NCI-H146 treated with DMSO at 0.1 percent for 48 hours (cell line): ENCODE results near the gene EID2.

ENCODE experiments used
- DNase-seq: peaks from one replicate; lab custom pipeline; 2025; ENCODE audit not compliant: unreplicated experiment; lab: John Stamatoyannopoulos, UW

EID2 gene

GRCh38 chr19:39539518-39540332 lies at the start of gene EID2:
TSS of gene EID2 (minus strand) at chr19:39540161. CDS start at chr19:39540079, 82 bp downstream.
- peak; percentile 95 for DNase-seq

- DNase-seq = no peak
These were observed 48.1 kb upstream of the EID2 start for GRCh38 chr19:39588066-39588465.

- DNase-seq = no peak
These were observed 47.5 kb upstream of the EID2 start for GRCh38 chr19:39587496-39587895.

DNA sequence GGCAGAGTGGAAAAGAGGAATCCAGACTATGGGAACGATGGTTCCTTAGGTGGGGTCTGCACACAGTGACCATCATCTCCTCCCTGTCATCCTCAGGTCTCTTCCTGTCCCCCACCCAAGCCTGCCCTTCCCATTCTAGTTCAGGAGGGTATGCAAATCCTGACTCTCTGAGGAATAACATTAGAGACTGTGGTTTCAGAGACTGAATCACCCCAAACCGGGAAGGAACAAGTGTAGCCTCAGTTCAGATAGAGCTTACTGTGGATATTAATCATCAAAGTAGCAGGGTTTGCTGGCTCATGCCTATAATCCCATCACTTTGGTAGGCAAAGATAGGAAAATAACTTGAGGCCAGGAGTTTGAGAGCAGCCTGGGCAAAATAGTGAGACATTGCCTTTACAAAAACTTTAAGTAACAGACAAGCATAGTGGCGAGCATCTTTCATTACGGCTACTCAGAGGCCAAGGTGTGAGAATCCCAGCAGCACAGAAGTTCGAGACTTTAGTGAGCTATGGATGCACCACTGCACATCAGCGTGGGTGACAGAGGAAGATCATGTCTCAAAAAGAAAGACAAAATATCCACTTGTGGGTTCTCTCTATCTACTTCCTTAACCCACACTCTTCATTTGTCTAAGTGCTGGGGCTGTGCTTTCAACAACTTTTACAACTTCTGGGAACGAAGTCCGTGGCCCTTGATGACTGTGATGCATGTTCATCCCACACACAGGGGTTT lies 43.1 kb upstream of the EID2 start:
- no peak for DNase-seq

DNA sequence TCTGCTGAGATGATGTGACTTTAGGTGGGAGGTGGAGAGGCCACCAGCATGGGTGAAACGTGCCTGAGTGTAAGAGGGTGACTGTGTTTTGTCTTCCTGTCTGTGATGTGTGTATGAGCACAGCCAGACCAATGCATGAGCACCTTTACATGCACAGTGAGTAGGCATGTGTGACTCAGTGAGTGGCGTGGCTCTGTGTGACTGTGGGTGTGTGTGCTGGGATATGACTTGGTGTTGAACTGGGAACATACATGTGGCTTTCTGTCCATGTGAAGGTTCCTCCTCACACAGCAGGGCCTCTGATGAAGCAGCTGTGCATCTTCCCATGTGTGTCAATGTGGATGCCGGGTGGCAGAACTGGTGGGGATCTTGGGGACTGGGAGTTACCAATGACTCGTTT lies 42.5 kb upstream of the EID2 start:
- DNase-seq = no peak

DNA sequence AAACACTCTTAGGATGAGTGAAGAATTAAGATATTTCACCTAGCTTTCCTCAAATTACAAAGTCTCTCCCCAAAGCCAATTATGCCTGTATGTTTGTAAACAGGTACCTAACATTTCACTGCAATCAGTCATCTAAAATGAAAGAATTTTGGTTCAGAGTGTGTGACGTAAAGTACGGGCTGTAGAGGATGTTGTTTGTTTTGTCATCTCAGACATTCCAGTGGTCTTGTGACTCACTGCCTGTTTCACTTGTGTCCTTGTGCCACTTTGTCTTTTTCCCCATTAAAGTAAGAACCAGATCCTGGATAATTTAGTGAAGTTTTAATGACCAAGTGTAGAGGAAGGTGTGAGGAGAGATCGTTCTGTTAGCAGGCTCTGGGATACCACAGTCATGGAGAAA lies 28.6 kb upstream of the EID2 start:
- no peak for DNase-seq

DNA sequence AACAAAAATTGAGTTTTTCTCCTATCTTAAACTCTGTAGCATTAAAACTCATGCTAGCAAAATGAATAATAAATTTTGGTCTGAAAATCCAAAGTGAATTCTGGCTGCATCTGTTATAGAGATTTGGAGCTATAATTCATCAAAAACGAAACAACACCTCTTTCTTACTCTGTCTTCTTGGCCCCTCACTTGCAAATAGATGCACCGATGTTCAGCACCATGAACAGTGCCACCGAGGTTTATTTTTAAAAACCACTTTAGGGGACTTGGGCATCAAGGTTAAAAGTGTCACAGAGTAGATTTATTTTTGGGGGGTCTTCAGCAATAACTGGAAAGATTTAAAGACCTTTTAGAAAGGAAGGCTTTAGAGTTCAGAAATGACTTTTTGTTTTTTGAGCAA lies 26.1 kb upstream of the EID2 start:
- no peak for DNase-seq

- no peak for DNase-seq
These were observed 23.4 kb upstream of the EID2 start for GRCh38 chr19:39563408-39563807.

DNA sequence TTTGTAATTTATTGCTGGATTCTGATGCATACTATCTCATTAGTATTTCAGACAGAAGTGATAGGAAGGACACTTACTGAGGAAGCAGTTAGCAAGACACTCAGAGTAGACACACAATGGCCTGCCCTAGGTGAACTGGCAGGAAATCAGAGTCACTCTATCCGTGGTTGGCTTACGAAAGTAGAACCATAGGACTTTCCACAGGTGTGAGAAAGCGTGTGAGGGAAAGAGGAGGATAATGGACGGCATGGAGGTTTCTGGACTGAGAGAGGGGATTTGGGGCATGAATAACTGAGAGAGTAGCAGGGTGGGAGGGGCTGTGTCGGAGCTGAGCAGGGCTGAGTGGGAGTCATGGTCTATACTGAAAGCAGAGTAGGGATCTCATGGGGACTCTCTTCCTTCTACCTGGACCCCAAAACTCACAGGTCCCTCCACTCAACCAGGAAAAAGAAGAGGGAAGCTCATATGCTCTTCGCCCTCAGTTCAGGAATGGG lies 18.7 kb upstream of the EID2 start:
- DNase-seq = peak; percentile 48

DNA sequence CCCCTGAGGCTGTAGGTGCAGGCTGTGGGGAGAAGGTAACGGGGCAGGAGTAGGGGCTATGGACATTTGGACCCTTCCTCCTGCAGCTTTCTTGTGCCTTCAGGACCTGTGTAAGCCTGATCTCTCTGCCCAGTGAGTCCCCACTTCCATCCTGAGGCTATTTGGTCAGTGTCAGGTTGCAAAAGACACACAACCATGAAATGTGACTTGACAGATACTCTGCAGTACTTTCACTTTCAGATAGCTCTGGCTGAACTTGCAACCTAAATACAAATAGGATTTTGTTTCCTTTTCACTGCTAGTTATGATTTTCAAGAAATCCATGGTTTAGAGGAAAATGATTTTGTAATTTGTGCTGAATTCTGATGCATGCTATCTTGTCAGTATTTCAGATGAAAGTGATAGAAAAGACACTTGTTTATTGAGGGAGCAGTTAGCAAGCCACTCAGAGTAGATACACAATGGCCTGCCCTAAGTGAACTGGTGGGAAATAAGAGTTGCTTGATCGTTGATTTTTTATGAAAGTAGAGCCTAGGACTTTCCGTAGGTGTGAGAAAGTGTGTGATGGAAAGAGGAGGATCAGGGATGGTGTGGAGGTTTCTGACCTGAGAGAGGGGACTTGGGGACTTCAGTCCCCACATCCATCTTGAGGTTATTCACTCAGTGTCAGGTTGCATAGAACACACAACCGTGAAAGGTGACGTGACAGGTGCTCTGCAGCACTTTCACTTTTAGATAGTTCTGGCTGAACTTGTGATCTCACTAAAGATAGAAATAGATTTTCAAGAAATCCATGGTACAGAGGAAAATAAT lies 18.1 kb upstream of the EID2 start:
- DNase-seq = peak; percentile 76

DNA sequence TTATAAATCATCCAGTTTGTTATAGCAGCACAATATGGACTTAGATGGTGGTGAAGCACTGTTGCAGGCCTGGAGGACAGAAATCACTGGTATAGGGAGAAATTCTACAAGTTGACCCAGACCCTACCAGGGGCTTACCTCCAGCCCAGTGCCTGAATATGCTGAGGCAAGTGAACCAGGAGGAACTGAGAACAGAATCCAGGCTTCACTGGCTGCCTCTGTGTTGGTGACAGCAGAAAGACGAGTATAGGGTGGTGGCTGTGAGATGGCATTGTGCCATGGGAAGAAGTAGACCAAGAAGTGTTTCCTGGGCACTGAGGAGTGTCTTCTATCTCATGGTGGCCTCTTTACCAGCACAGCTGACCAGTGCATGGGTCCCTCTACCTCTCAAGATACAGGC lies 15.9 kb upstream of the EID2 start:
- DNase-seq = no peak

DNA sequence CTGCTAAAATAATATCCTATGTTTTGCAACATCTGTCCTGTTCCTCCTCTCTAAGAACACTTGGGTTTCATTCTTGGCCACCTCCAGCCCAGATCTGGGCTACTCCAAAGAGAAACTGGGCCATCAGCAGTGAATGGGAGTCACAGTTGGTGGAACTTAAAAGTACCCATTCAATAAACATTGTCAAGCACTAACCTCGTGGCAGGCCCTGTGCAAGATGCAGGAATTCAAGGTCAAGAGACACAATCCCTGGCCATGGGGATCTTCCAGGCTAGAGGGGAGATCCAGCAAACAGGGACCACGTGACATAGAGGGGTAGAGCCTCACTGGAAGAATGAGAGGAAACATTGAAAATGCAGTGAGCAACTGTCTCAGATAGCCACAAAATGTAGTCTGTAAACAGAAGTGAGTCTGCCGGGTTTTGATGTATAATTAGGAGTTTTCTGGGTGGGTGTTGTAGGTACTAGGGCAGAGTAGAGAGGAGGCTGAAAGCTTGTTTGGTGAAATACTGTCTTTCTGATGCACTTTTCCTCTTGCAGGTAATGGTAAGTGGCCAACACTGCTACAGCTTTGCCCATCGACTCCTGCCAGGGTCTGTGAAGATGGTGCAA lies 14.8 kb upstream of the EID2 start:
- DNase-seq = no peak

GRCh38 chr19:39553082-39553652 lies 13.2 kb upstream of the EID2 start:
- peak; percentile 22 for DNase-seq

GRCh38 chr19:39550197-39550596 lies 10.2 kb upstream of the EID2 start:
- no peak for DNase-seq

- DNase-seq = no peak
These were observed 6.6 kb upstream of the EID2 start for GRCh38 chr19:39546599-39546998.

GRCh38 chr19:39544911-39545310 lies 5.0 kb upstream of the EID2 start:
- no peak for DNase-seq

DNA sequence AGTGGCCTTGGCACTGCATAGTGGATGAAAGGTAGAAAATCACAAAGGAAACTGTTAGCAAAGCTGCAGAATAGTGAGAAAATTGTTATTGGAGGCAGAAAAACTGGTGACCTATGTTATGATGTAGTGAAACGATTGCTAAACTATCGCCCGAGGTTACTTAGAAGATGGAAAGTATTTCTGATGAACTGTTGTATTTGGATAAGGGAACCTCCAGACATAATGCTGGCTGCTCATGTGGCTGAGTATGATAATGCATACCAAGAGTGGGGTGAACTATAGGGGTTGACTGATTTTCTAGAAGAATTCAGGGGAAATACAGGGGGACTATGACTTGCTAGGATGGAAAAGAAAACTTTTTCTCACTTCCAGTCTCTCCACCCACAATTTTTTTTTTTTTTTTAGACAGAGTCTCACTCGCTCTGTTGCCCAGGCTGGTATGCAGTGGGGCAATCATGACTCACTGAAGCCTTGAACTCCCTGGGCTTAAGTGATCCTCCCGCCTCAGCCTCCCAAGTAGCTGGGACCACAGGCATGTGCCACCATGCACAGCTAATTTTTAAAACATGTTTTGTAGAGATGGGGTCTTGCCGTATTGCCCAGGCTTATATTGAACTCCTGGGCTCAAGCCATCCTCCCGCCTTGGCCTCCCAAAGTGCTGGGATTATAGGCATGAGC lies 4.4 kb upstream of the EID2 start:
- DNase-seq = no peak

DNA sequence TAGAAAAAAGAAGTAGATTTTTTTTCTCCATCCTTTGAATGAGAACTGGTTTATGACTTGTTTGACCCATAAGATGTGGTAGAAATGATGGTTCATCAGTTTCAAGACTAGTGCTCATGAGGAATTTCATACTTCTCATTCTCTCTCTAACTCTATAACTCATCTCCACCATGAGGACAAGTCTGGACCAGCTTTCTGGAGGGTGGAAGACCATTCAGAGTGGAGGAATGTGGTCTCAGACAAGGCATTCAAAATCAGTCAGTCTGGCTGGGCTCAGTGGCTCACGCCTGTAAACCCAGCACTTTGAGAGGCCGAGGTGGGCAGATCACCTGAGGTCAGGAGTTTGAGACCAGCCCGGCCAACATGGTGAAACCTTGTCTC lies 3.5 kb upstream of the EID2 start:
- DNase-seq = no peak

- peak; percentile 83 for DNase-seq
These were observed 2.2 kb upstream of the EID2 start for GRCh38 chr19:39542206-39542605.

- DNase-seq = no peak
These were observed 342 bp upstream of the EID2 start for GRCh38 chr19:39540333-39540673.
